ENCODE data around the gene HSPG2. TPM values are rescaled to one million over a fixed set of nuclear protein-coding genes. Genes with fewer than 3 reads are reported as not detected.

Gene HSPG2
- total RNA-seq, 2 experiments from 2014 or later = 1.6 to 4.7 TPM

GRCh38 chr1:21913258-21913657, 23.9 kb downstream of the HSPG2 start:
- Histone ChIP-seq H3K9me3 (ENCODE audit: low read length) (no peaks in the 10 kb centered on the region), H3K4me1 (ENCODE audit: insufficient read depth, low read length, poor library complexity, severe bottlenecking) (no peaks in the 10 kb centered on the region), H3K79me2 (ENCODE audit: insufficient read depth, low read depth, low read length) (no peaks in the 10 kb centered on the region), H2AFZ (ENCODE audit: low read length) (no peak overlapping the region), H3K4me2 (ENCODE audit: low read length) (no peak overlapping the region), H3K27ac (ENCODE audit: low read depth, low read length, poor library complexity, severe bottlenecking) (no peak overlapping the region), H4K20me1 (ENCODE audit: insufficient read depth, low read length) (no peaks in the 10 kb centered on the region), H3K9me2 (ENCODE audit: insufficient read depth, low read length) (no peaks in the 10 kb centered on the region), H3K36me3 (ENCODE audit: insufficient read depth, low read length) (no peaks in the 10 kb centered on the region), H3K4me3 (ENCODE audit: low read depth, low read length, poor library complexity, severe bottlenecking) (no peak overlapping the region)
- no peak for TF ChIP-seq EZH2phosphoT487 (IDR thresholded peaks at IDR 0.05; ENCODE audit: borderline replicate concordance, low read depth, low read length)
- no peak for TF ChIP-seq CTCF (conservative IDR thresholded peaks at IDR 0.05; ENCODE audit: low read length)
- CTCF ChIA-PET (ENCODE audit: unreplicated experiment) = no interaction called here
- no peak for DNase-seq (ENCODE audit: low spot score)
- intact Hi-C loops (cut with micrococcal nuclease; ENCODE audit: unreplicated experiment) = no loop called here
- POLR2A ChIA-PET = no interaction called here
- BruUV-seq (replicated peaks) = no TSS peak

- H3K4me3 ChIP-seq (ENCODE audit: low read depth, low read length, poor library complexity, severe bottlenecking) = no peak overlapping the region
- no peaks in the 10 kb centered on the region for H3K9me2 ChIP-seq (ENCODE audit: insufficient read depth, low read length)
- no peak overlapping the region for H3K27ac ChIP-seq (ENCODE audit: low read depth, low read length, poor library complexity, severe bottlenecking)
- H3K4me1 ChIP-seq (ENCODE audit: insufficient read depth, low read length, poor library complexity, severe bottlenecking) = no peaks in the 10 kb centered on the region
- TF ChIP-seq EZH2phosphoT487 (IDR thresholded peaks at IDR 0.05; ENCODE audit: borderline replicate concordance, low read depth, low read length) (no peak), CTCF (conservative IDR thresholded peaks at IDR 0.05; ENCODE audit: low read length) (no peak)
- BruUV-seq (replicated peaks) = no TSS peak
- no peaks in the 10 kb centered on the region for H3K9me3 ChIP-seq (ENCODE audit: low read length)
- no peaks in the 10 kb centered on the region for H3K79me2 ChIP-seq (ENCODE audit: insufficient read depth, low read depth, low read length)
- H2AFZ ChIP-seq (ENCODE audit: low read length) = no peak overlapping the region
- no peaks in the 10 kb centered on the region for H4K20me1 ChIP-seq (ENCODE audit: insufficient read depth, low read length)
- ChIA-PET CTCF (ENCODE audit: unreplicated experiment) (no interaction called here), POLR2A (no interaction called here)
- intact Hi-C loops (cut with micrococcal nuclease; ENCODE audit: unreplicated experiment) = no loop called here
- no peaks in the 10 kb centered on the region for H3K36me3 ChIP-seq (ENCODE audit: insufficient read depth, low read length)
- H3K4me2 ChIP-seq (ENCODE audit: low read length) = no peak overlapping the region
- no peak for DNase-seq (ENCODE audit: low spot score)
Observed at GRCh38 chr1:21912038-21912758, 24.9 kb downstream of the HSPG2 start.

- Histone ChIP-seq H2AFZ (ENCODE audit: low read length) (no peak overlapping the region), H3K27ac (ENCODE audit: low read depth, low read length, poor library complexity, severe bottlenecking) (no peak overlapping the region), H3K9me2 (ENCODE audit: insufficient read depth, low read length) (no peaks in the 10 kb centered on the region), H3K36me3 (ENCODE audit: insufficient read depth, low read length) (no peaks in the 10 kb centered on the region), H3K4me2 (ENCODE audit: low read length) (no peak overlapping the region), H3K79me2 (ENCODE audit: insufficient read depth, low read depth, low read length) (no peaks in the 10 kb centered on the region), H3K9me3 (ENCODE audit: low read length) (no peaks in the 10 kb centered on the region), H3K4me1 (ENCODE audit: insufficient read depth, low read length, poor library complexity, severe bottlenecking) (no peaks in the 10 kb centered on the region), H3K4me3 (ENCODE audit: low read depth, low read length, poor library complexity, severe bottlenecking) (no peak overlapping the region), H4K20me1 (ENCODE audit: insufficient read depth, low read length) (no peaks in the 10 kb centered on the region)
- no TSS peak for BruUV-seq (replicated peaks)
- no peak for DNase-seq (ENCODE audit: low spot score)
- ChIA-PET CTCF (ENCODE audit: unreplicated experiment) (no interaction called here), POLR2A (no interaction called here)
- intact Hi-C loops (cut with micrococcal nuclease; ENCODE audit: unreplicated experiment) = no loop called here
- no peak for TF ChIP-seq EZH2phosphoT487 (IDR thresholded peaks at IDR 0.05; ENCODE audit: borderline replicate concordance, low read depth, low read length)
- no peak for TF ChIP-seq CTCF (conservative IDR thresholded peaks at IDR 0.05; ENCODE audit: low read length)
Observed at GRCh38 chr1:21911205-21912001, 25.7 kb downstream of the HSPG2 start.
